ENCODE data around the gene C1R.

GRCh38 chr12:7129287-7129871 lies 37.1 kb upstream of the C1R start:
- TF ChIP-seq CTCF (IDR thresholded peaks at IDR 0.05; ENCODE audit: insufficient read depth, low read length, poor library complexity, severe bottlenecking), result no peak
- no peak for TF ChIP-seq EZH2phosphoT487 (conservative IDR thresholded peaks at IDR 0.05; ENCODE audit: low read length)
